ENCODE results near the gene CHN2. TPM values are rescaled to one million over a fixed set of nuclear protein-coding genes. Genes with fewer than 3 reads are reported as not detected.

CHN2 gene
- total RNA-seq, 1 experiment from 2014 or later: 5.0 TPM

DNA sequence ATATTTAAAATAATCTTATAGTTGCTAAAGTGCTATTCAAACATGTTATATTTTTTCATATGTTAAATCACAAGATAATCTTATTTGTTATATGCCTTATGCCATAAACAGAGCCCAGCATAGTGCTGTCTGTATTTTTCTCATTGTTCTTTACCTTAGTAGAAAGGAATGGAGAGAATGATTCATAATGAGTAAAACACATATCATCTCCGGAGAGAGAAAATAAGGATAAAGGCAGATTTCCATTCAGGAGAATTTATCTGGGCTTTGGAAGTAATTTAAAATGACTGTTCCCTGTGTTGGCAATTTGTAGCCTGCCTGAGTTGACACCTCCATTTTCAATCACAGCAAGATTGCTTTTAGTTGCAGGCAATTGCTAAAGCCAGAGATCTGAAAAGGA is 30.2 kb downstream of the CHN2 start:
- CTCF ChIA-PET: no interaction called here
- H3K9me3 Mint-ChIP-seq: peaks cover 22% of the 10 kb centered on the region
- no peak overlapping the region for H3K4me3 Mint-ChIP-seq
- POLR2A ChIA-PET: no interaction called here
- no peak overlapping the region for H3K27ac Mint-ChIP-seq
- peaks cover 3% of the 10 kb centered on the region; the same call in 1 of the 2 replicates for H3K4me1 Mint-ChIP-seq
- no peaks in the 10 kb centered on the region for H3K27me3 Mint-ChIP-seq (ENCODE audit: low read depth)
- peaks cover 13% of the 10 kb centered on the region for H3K36me3 Mint-ChIP-seq
- TF ChIP-seq, protein P1, sequence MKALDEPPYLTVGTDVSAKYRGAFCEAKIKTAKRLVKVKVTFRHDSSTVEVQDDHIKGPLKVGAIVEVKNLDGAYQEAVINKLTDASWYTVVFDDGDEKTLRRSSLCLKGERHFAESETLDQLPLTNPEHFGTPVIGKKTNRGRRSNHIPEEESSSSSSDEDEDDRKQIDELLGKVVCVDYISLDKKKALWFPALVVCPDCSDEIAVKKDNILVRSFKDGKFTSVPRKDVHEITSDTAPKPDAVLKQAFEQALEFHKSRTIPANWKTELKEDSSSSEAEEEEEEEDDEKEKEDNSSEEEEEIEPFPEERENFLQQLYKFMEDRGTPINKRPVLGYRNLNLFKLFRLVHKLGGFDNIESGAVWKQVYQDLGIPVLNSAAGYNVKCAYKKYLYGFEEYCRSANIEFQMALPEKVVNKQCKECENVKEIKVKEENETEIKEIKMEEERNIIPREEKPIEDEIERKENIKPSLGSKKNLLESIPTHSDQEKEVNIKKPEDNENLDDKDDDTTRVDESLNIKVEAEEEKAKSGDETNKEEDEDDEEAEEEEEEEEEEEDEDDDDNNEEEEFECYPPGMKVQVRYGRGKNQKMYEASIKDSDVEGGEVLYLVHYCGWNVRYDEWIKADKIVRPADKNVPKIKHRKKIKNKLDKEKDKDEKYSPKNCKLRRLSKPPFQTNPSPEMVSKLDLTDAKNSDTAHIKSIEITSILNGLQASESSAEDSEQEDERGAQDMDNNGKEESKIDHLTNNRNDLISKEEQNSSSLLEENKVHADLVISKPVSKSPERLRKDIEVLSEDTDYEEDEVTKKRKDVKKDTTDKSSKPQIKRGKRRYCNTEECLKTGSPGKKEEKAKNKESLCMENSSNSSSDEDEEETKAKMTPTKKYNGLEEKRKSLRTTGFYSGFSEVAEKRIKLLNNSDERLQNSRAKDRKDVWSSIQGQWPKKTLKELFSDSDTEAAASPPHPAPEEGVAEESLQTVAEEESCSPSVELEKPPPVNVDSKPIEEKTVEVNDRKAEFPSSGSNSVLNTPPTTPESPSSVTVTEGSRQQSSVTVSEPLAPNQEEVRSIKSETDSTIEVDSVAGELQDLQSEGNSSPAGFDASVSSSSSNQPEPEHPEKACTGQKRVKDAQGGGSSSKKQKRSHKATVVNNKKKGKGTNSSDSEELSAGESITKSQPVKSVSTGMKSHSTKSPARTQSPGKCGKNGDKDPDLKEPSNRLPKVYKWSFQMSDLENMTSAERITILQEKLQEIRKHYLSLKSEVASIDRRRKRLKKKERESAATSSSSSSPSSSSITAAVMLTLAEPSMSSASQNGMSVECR (CRISPR knock-in tag; IDR thresholded peaks at IDR 0.05; ENCODE audit: borderline replicate concordance): no peak
- TF ChIP-seq ESRRA (CRISPR knock-in tag; IDR thresholded peaks at IDR 0.05; ENCODE audit: borderline replicate concordance): no peak
- no peak for TF ChIP-seq CBFB (CRISPR knock-in tag; IDR thresholded peaks at IDR 0.05; ENCODE audit: low read depth)
- TF ChIP-seq ZNF423 (CRISPR knock-in tag; IDR thresholded peaks at IDR 0.05): no peak
- TF ChIP-seq, protein P2, sequence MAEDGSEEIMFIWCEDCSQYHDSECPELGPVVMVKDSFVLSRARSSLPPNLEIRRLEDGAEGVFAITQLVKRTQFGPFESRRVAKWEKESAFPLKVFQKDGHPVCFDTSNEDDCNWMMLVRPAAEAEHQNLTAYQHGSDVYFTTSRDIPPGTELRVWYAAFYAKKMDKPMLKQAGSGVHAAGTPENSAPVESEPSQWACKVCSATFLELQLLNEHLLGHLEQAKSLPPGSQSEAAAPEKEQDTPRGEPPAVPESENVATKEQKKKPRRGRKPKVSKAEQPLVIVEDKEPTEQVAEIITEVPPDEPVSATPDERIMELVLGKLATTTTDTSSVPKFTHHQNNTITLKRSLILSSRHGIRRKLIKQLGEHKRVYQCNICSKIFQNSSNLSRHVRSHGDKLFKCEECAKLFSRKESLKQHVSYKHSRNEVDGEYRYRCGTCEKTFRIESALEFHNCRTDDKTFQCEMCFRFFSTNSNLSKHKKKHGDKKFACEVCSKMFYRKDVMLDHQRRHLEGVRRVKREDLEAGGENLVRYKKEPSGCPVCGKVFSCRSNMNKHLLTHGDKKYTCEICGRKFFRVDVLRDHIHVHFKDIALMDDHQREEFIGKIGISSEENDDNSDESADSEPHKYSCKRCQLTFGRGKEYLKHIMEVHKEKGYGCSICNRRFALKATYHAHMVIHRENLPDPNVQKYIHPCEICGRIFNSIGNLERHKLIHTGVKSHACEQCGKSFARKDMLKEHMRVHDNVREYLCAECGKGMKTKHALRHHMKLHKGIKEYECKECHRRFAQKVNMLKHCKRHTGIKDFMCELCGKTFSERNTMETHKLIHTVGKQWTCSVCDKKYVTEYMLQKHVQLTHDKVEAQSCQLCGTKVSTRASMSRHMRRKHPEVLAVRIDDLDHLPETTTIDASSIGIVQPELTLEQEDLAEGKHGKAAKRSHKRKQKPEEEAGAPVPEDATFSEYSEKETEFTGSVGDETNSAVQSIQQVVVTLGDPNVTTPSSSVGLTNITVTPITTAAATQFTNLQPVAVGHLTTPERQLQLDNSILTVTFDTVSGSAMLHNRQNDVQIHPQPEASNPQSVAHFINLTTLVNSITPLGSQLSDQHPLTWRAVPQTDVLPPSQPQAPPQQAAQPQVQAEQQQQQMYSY (CRISPR knock-in tag; IDR thresholded peaks at IDR 0.05): no peak
- TF ChIP-seq ETV6 (CRISPR knock-in tag; IDR thresholded peaks at IDR 0.05): no peak
- TF ChIP-seq, protein P3, sequence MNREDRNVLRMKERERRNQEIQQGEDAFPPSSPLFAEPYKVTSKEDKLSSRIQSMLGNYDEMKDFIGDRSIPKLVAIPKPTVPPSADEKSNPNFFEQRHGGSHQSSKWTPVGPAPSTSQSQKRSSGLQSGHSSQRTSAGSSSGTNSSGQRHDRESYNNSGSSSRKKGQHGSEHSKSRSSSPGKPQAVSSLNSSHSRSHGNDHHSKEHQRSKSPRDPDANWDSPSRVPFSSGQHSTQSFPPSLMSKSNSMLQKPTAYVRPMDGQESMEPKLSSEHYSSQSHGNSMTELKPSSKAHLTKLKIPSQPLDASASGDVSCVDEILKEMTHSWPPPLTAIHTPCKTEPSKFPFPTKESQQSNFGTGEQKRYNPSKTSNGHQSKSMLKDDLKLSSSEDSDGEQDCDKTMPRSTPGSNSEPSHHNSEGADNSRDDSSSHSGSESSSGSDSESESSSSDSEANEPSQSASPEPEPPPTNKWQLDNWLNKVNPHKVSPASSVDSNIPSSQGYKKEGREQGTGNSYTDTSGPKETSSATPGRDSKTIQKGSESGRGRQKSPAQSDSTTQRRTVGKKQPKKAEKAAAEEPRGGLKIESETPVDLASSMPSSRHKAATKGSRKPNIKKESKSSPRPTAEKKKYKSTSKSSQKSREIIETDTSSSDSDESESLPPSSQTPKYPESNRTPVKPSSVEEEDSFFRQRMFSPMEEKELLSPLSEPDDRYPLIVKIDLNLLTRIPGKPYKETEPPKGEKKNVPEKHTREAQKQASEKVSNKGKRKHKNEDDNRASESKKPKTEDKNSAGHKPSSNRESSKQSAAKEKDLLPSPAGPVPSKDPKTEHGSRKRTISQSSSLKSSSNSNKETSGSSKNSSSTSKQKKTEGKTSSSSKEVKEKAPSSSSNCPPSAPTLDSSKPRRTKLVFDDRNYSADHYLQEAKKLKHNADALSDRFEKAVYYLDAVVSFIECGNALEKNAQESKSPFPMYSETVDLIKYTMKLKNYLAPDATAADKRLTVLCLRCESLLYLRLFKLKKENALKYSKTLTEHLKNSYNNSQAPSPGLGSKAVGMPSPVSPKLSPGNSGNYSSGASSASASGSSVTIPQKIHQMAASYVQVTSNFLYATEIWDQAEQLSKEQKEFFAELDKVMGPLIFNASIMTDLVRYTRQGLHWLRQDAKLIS (CRISPR knock-in tag; IDR thresholded peaks at IDR 0.05; ENCODE audit: borderline replicate concordance): no peak
- TF ChIP-seq CREM (CRISPR knock-in tag; IDR thresholded peaks at IDR 0.05): no peak
- TF ChIP-seq, protein P4, sequence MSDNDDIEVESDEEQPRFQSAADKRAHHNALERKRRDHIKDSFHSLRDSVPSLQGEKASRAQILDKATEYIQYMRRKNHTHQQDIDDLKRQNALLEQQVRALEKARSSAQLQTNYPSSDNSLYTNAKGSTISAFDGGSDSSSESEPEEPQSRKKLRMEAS (CRISPR knock-in tag; IDR thresholded peaks at IDR 0.05): no peak
- TF ChIP-seq, protein P5, sequence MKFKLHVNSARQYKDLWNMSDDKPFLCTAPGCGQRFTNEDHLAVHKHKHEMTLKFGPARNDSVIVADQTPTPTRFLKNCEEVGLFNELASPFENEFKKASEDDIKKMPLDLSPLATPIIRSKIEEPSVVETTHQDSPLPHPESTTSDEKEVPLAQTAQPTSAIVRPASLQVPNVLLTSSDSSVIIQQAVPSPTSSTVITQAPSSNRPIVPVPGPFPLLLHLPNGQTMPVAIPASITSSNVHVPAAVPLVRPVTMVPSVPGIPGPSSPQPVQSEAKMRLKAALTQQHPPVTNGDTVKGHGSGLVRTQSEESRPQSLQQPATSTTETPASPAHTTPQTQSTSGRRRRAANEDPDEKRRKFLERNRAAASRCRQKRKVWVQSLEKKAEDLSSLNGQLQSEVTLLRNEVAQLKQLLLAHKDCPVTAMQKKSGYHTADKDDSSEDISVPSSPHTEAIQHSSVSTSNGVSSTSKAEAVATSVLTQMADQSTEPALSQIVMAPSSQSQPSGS (CRISPR knock-in tag; IDR thresholded peaks at IDR 0.05; ENCODE audit: borderline replicate concordance, low read depth): no peak
- TF ChIP-seq FOXJ3 (CRISPR knock-in tag; IDR thresholded peaks at IDR 0.05; ENCODE audit: borderline replicate concordance): no peak
- TF ChIP-seq JUN (CRISPR knock-in tag; IDR thresholded peaks at IDR 0.05): no peak
- TF ChIP-seq MXD4 (CRISPR knock-in tag; IDR thresholded peaks at IDR 0.05; ENCODE audit: borderline replicate concordance): no peak
- ATAC-seq (no peak), DNase-seq (ENCODE audit: low spot score) (no peak)

Data from WTC11 (cell line).